A673 (cell line): Measurements from ENCODE around the gene CD74.

Source experiments
- CTCF ChIP-seq: fragments of 300-800, 200-600 bp; sonication (generic); conservative IDR thresholded peaks from 2 replicates; pipeline ENCODE4 v1.5.1; 2017; ENCODE audit warnings: low read depth, mild to moderate bottlenecking, antibody characterized with exemption, low read length, moderate library complexity, mixed read lengths
- EZH2 ChIP-seq: fragments of 200-600 bp; sonication (generic); IDR thresholded peaks from 2 replicates; pipeline ENCODE4 v1.6.1; 2017; ENCODE audit warnings: borderline replicate concordance, low read depth, mild to moderate bottlenecking, mixed read lengths, antibody characterized with exemption, low read length; ENCODE audit not compliant: poor library complexity, severe bottlenecking

DNA sequence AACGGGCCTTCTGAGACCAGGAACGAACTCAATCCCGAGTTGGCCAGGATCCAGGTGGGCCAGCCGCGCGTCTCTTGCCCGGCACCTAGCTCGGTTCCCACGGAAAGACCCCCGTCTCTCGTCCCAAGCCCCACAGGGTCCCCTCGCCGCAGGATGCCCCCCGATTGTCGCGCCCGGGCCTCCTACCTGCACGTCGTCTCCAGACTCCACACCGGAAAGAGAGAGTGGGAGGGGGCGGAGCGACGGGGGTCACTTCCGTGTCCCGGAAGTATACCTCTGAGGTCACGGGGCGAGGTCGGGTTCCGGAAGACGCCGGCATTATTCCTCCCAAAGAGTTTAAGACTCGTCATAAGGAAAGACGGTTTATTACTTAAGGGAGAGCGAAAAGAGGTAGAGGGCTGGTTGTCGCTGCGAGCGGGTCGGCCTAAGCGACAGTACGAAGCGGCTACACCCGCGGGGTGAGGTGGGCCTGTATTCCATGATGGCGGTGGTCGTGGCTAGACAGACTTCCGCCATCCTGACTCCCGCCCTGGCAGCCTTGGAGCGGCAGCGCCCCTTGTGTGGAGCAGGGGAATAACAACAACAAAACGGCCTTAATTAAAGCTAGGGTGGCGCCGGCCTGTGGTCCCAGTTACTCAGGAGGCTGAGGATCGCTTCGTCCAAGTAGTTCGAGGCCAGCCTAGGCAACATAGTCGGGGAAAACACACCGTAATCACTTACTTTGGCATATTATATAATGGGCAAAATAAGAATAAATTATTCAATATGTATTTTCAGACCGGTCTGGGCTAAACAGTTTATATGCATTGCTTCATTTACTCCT is 37.0 kb upstream of the CD74 start, which contains the start of gene RPS14:
- TF ChIP-seq CTCF (peak; percentile 93), EZH2 (no peak)
